ENCODE data around the gene TDRD9. TPM values are rescaled to one million over a fixed set of nuclear protein-coding genes. Genes with fewer than 3 reads are reported as not detected.

The TDRD9 gene
- total RNA-seq, 6 donors from 2014 or later, result 3.1 to 7.9 (median 5.1) TPM

GRCh38 chr14:103892247-103892646, 36.0 kb upstream of the TDRD9 start:
- no peaks in the 10 kb centered on the region for H3K27me3 ChIP-seq
- no peak for TF ChIP-seq CTCF (IDR thresholded peaks at IDR 0.05)
- TF ChIP-seq EP300 (IDR thresholded peaks at IDR 0.05), result no peak
- no peak for TF ChIP-seq POLR2A (IDR thresholded peaks at IDR 0.05)
- no peak for TF ChIP-seq POLR2AphosphoS5 (IDR thresholded peaks at IDR 0.05)
- no peaks in the 10 kb centered on the region for H3K9me3 ChIP-seq

GRCh38 chr14:103894034-103894722, 34.1 kb upstream of the TDRD9 start:
- H3K4me1 ChIP-seq, result peaks cover 0 to 21% (median 18%) of the 10 kb centered on the region in 4 donors
- H3K4me3 ChIP-seq, result no peak overlapping the region
- no peaks in the 10 kb centered on the region for H3K27me3 ChIP-seq
- ATAC-seq (ENCODE audit: low FRiP score in 2 of 2) (no peak), DNase-seq (peak in 1 of 2 donors; percentile 75)
- WGBS, 2 donors, result 67 to 79% methylated on average over 14 to 26 of the region's 26 CpGs
- TF ChIP-seq POLR2A (IDR thresholded peaks at IDR 0.05) (no peak), EP300 (IDR thresholded peaks at IDR 0.05) (no peak), POLR2AphosphoS5 (IDR thresholded peaks at IDR 0.05) (no peak), CTCF (IDR thresholded peaks at IDR 0.05) (no peak)
- no peaks in the 10 kb centered on the region for H3K9me3 ChIP-seq
- H3K27ac ChIP-seq, result no peak overlapping the region
- no peaks in the 10 kb centered on the region for H3K36me3 ChIP-seq

More at GRCh38 chr14:103892247-103892646, 36.0 kb upstream of the TDRD9 start:
- Histone ChIP-seq H3K4me1 (peaks cover 0 to 23% (median 16%) of the 10 kb centered on the region in 4 donors), H3K36me3 (no peaks in the 10 kb centered on the region), H3K4me3 (no peak overlapping the region), H3K27ac (no peak overlapping the region)
- DNase-seq, result no peak
- no peak for ATAC-seq (ENCODE audit: low FRiP score in 2 of 2)
- WGBS, 2 donors, result 87 to 94% methylated on average over 7 to 8 of the region's 8 CpGs

- TF ChIP-seq POLR2AphosphoS5 (IDR thresholded peaks at IDR 0.05), result no peak
- TF ChIP-seq CTCF (IDR thresholded peaks at IDR 0.05), result no peak
- no peak for TF ChIP-seq EP300 (IDR thresholded peaks at IDR 0.05)
- no peak for TF ChIP-seq POLR2A (IDR thresholded peaks at IDR 0.05)
- Histone ChIP-seq H3K27ac (no peak overlapping the region), H3K9me3 (no peaks in the 10 kb centered on the region), H3K4me1 (peaks cover 0 to 18% (median 15%) of the 10 kb centered on the region in 4 donors), H3K36me3 (no peaks in the 10 kb centered on the region), H3K4me3 (no peak overlapping the region), H3K27me3 (no peaks in the 10 kb centered on the region)
- ATAC-seq (ENCODE audit: low FRiP score in 2 of 2) (no peak), DNase-seq (no peak)
- WGBS, 2 donors, result 65 to 100% methylated on average over 1 to 6 of the region's 7 CpGs
These were observed 33.6 kb upstream of the TDRD9 start for GRCh38 chr14:103894723-103895059.

GRCh38 chr14:103896578-103896977, 31.7 kb upstream of the TDRD9 start:
- no peaks in the 10 kb centered on the region for H3K36me3 ChIP-seq
- peaks cover 0 to 14% (median 6%) of the 10 kb centered on the region in 4 donors for H3K4me1 ChIP-seq
- ATAC-seq (ENCODE audit: low FRiP score in 2 of 2), result no peak
- no peaks in the 10 kb centered on the region for H3K9me3 ChIP-seq
- H3K27ac ChIP-seq, result no peak overlapping the region
- no peak overlapping the region for H3K4me3 ChIP-seq
- DNase-seq, result no peak
- whole genome bisulfite sequencing, 2 donors, result 71 to 72% methylated on average over 6 of the region's 6 CpGs
- H3K27me3 ChIP-seq, result no peaks in the 10 kb centered on the region
- no peak for TF ChIP-seq EP300 (IDR thresholded peaks at IDR 0.05)
- no peak for TF ChIP-seq CTCF (IDR thresholded peaks at IDR 0.05)
- TF ChIP-seq POLR2A (IDR thresholded peaks at IDR 0.05), result no peak
- no peak for TF ChIP-seq POLR2AphosphoS5 (IDR thresholded peaks at IDR 0.05)
